Spleen (tissue), 11 donors: ENCODE measurements around the gene NSD1. TPM values are rescaled to one million over a fixed set of nuclear protein-coding genes. Genes with fewer than 3 reads are reported as not detected.
A peak's percentile ranks its signal among the peaks of the same experiment; 100 is the strongest.

Experiments used
- DNase-seq: peaks from one replicate; pipeline ENCODE4 v3.0.0-alpha.2; 2020
- H3K27ac ChIP-seq, 8 donors: fragments of 200-600 bp; sonication (generic) in 7 of 8; 1 replicate in 4 of 8; 2 replicates in 4 of 8; pipeline versions ENCODE4 v1.5.0 to v1.8.0; 2016 to 2021; ENCODE audit warnings: inconsistent platforms in 4 of 8, mild to moderate bottlenecking in 4 of 8, moderate library complexity in 1 of 8
- H3K27me3 ChIP-seq, 7 donors: fragments of 200-600 bp; sonication (generic) in 6 of 7; replicated peaks in 1 of 7; 1 replicate in 4 of 7; 2 replicates in 3 of 7; pipeline versions ENCODE4 v1.5.0 to v1.8.0; 2016 to 2021; ENCODE audit warnings: inconsistent platforms in 3 of 7, mild to moderate bottlenecking in 1 of 7
- H3K36me3 ChIP-seq, 6 donors: fragments of 200-600 bp; sonication (generic) in 5 of 6; 1 replicate in 4 of 6; 2 replicates in 2 of 6; pipeline versions ENCODE4 v1.5.0 to v1.8.0; 2016 to 2021; ENCODE audit warnings: inconsistent platforms in 2 of 6
- H3K4me1 ChIP-seq, 6 donors: fragments of 200-600 bp; sonication (generic) in 5 of 6; 1 replicate in 3 of 6; 2 replicates in 3 of 6; pipeline versions ENCODE4 v1.5.0 to v1.8.0; 2016 to 2021; ENCODE audit warnings: inconsistent platforms in 3 of 6
- H3K4me3 ChIP-seq, 8 donors: fragments of 200-600 bp; sonication (generic) in 7 of 8; 1 replicate in 4 of 8; 2 replicates in 4 of 8; pipeline versions ENCODE4 v1.5.0 to v1.8.0; 2016 to 2021; ENCODE audit warnings: inconsistent platforms in 4 of 8, mild to moderate bottlenecking in 4 of 8, moderate library complexity in 2 of 8
- H3K9me3 ChIP-seq, 8 donors: fragments of 200-600 bp; sonication (generic) in 7 of 8; 1 replicate in 4 of 8; 2 replicates in 4 of 8; pipeline versions ENCODE4 v1.5.0 to v1.8.0; 2016 to 2021; ENCODE audit warnings: inconsistent platforms in 4 of 8
- CTCF ChIP-seq, 11 experiments: fragments of 200-600 bp in 7 of 11; fragments of 450-650 bp in 4 of 11; sonication (generic) in 4 of 11; IDR thresholded peaks in 8 of 11; conservative IDR thresholded peaks in 3 of 11; 1 replicate in 7 of 11; 2 replicates in 4 of 11; pipeline versions ENCODE4 v1.4.0 to v1.8.0; 2016 to 2021; ENCODE audit warnings: antibody characterized with exemption in 11 of 11, inconsistent platforms in 4 of 11, mild to moderate bottlenecking in 1 of 11
- POLR2A ChIP-seq, 3 donors: fragments of 450-650 bp; IDR thresholded peaks; one replicate each; pipeline ENCODE4 v1.5.1; 2017; ENCODE audit warnings: antibody characterized with exemption in 3 of 3, mild to moderate bottlenecking in 1 of 3
- POLR2AphosphoS5 ChIP-seq, 3 donors: sonication (generic); formaldehyde crosslinking; IDR thresholded peaks; one replicate each; pipeline ENCODE4 v1.5.1; 2017; ENCODE audit warnings: antibody characterized with exemption in 3 of 3
- WGBS, 5 donors: extraction: QIAGEN DNeasy Blood & Tissue Kit in 3 of 5; methylation state at CpG; one replicate each; pipeline versions ENCODE4 v1.1.5 to v1.1.7; 2013 to 2018; 5-methylcytosine and 5-hydroxymethylcytosine counted together
- intact Hi-C: fragments of 100-400 bp; cut with DNase I; formaldehyde crosslinking; loops from one replicate; pipeline ENCODE4 v1.15.0; 2023; ENCODE audit warnings: low total_unique reads
- polyA plus RNA-seq, 3 donors: library from polyadenylated mRNA; stranded (reverse); fragments of 200-250 nt; gene quantifications; one replicate each; pipeline ENCODE4 v1.2.1, GENCODE V29; 2013
- total RNA-seq, 7 donors: library from RNA; depleted of rRNA in 3 of 7; stranded (reverse); fragments of >200 nt in 3 of 7; fragmentation: NEBNext Ultra II Directional in 4 of 7; extraction: Animal tissue kit (Norgen Biotek cat#: 25700) in 4 of 7; gene quantifications; one replicate each; pipeline versions ENCODE4 v1.1.0 to v1.2.1, GENCODE V29; 2016 to 2021
- donor health status: healthy with polysubstance abuse.
- donor health status: DM: no; HTN: no; CAD: no; lungs with moderate emphysema.
- donor health status: DM: no; HTN: no; CAD: no.
- donor health status: Bipolar disorder and iron deficiency.
- donor health status: healthy.
- donor health status: DM: no; HTN: no; CAD: no.
- donor health status: DM: yes; HTN: yes; CAD: no.

NSD1 gene
- total and polyA plus RNA-seq, 10 donors = 4.1 to 130 (median 69.1) TPM

DNA sequence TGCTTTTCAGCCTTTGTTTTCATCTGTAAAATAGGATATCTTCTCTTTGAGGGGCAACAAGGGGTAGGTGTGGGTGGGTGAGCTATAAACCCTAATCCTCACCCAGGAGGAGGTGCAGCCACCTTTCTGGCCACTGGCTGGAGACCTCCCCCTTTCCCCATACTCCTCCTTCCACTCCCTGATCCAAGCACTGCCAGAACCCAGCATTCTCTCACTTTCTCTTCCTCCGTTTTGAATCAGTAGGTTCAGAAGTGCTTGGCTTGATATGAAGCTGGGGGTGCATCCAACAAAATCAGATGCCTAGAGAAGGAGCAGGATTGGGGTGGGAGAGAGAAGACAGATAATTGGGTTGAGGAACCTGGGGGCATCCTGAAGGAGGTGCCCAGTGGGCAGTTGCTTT, 6.8 kb upstream of the NSD1 start:
- TF ChIP-seq CTCF (IDR thresholded peaks at IDR 0.05 in 8 of 11, conservative IDR thresholded peaks at IDR 0.05 in 3 of 11) (no peak), POLR2AphosphoS5 (IDR thresholded peaks at IDR 0.05) (no peak), POLR2A (IDR thresholded peaks at IDR 0.05) (no peak)
- DNase-seq = peak; percentile 7
- intact Hi-C loops = no loop called here
- no peaks in the 10 kb centered on the region for H3K36me3 ChIP-seq
- WGBS, 5 donors = 83 to 97% (median 85%) methylated on average over 1 of the region's 1 CpG
- no peaks in the 10 kb centered on the region for H3K27me3 ChIP-seq
- H3K4me1 ChIP-seq = peaks cover 0 to 29% (median 14%) of the 10 kb centered on the region in 6 donors
- H3K4me3 ChIP-seq = no peak overlapping the region
- H3K9me3 ChIP-seq = no peaks in the 10 kb centered on the region
- H3K27ac ChIP-seq = no peak overlapping the region

DNA sequence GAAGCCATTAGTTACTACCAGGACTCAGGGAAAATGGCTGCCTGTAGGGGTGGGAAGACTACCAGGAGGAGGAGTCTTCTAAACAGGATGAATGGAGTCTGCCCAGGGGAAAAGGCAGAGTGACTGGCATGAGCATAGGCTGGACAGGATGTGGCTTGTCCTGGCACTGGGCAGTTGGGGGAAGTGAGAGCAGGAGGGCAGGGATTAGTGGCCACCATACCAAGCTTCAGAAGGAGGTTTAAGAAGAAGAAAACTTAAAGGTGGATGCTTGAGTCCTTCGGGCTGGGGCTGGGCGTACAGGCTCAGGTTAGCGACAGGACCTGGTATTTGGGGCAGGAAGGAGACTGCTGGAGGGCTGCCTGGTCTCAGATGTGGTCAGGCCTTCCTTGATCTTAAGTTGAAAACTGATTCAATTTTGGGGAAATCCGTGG, 5.0 kb upstream of the NSD1 start:
- intact Hi-C loops = no loop called here
- no peaks in the 10 kb centered on the region for H3K36me3 ChIP-seq
- H3K4me3 ChIP-seq = no peak overlapping the region
- H3K27me3 ChIP-seq = no peaks in the 10 kb centered on the region
- H3K9me3 ChIP-seq = no peaks in the 10 kb centered on the region
- peak overlapping the region in 6 of 8 donors; percentile 16 to 67 (median 54) for H3K27ac ChIP-seq
- 45 to 62% (median 51%) methylated on average over 4 of the region's 4 CpGs for WGBS, 5 donors
- TF ChIP-seq POLR2A (IDR thresholded peaks at IDR 0.05) (no peak), POLR2AphosphoS5 (IDR thresholded peaks at IDR 0.05) (no peak), CTCF (IDR thresholded peaks at IDR 0.05 in 8 of 11, conservative IDR thresholded peaks at IDR 0.05 in 3 of 11) (no peak)
- peak; percentile 62 for DNase-seq
- peaks cover 0 to 39% (median 27%) of the 10 kb centered on the region in 6 donors for H3K4me1 ChIP-seq

GRCh38 chr5:177130211-177131018, 3.2 kb upstream of the NSD1 start:
- intact Hi-C loops = no loop called here
- Histone ChIP-seq H3K36me3 (peaks cover 0 to 6% (median 2%) of the 10 kb centered on the region in 6 donors), H3K4me1 (peaks cover 8 to 42% (median 37%) of the 10 kb centered on the region in 6 donors), H3K27me3 (no peaks in the 10 kb centered on the region), H3K4me3 (no peak overlapping the region), H3K27ac (peak overlapping the region in 2 of 8 donors; percentile 46 to 95), H3K9me3 (no peaks in the 10 kb centered on the region)
- no peak for TF ChIP-seq POLR2A (IDR thresholded peaks at IDR 0.05)
- no peak for TF ChIP-seq CTCF (IDR thresholded peaks at IDR 0.05 in 8 of 11, conservative IDR thresholded peaks at IDR 0.05 in 3 of 11)
- no peak for TF ChIP-seq POLR2AphosphoS5 (IDR thresholded peaks at IDR 0.05)
- peak; percentile 51 for DNase-seq
- 85 to 93% (median 87%) methylated on average over 5 of the region's 5 CpGs for WGBS, 5 donors

GRCh38 chr5:177131019-177131320, 2.6 kb upstream of the NSD1 start:
- Histone ChIP-seq H3K27me3 (no peaks in the 10 kb centered on the region), H3K36me3 (peaks cover 0 to 12% (median 4%) of the 10 kb centered on the region in 6 donors), H3K9me3 (no peaks in the 10 kb centered on the region), H3K4me1 (peaks cover 12 to 47% (median 43%) of the 10 kb centered on the region in 6 donors), H3K4me3 (no peak overlapping the region), H3K27ac (peak overlapping the region in 2 of 8 donors; percentile 46 to 95)
- DNase-seq = no peak
- 80 to 88% (median 83%) methylated on average over 2 of the region's 2 CpGs for WGBS, 5 donors
- intact Hi-C loops = no loop called here
- TF ChIP-seq POLR2A (IDR thresholded peaks at IDR 0.05) (no peak), POLR2AphosphoS5 (IDR thresholded peaks at IDR 0.05) (no peak), CTCF (IDR thresholded peaks at IDR 0.05 in 8 of 11, conservative IDR thresholded peaks at IDR 0.05 in 3 of 11) (no peak)
